Esophagus squamous epithelium (tissue), 5 donors: ENCODE measurements around the gene COL6A2. TPM values are rescaled to one million over a fixed set of nuclear protein-coding genes. Genes with fewer than 3 reads are reported as not detected.

Source experiments
- DNase-seq: peaks from one replicate; lab custom pipeline; 2025; lab: John Stamatoyannopoulos, UW
- H3K27ac ChIP-seq, 4 donors: fragments of 200-600 bp; sonication (generic); one replicate each; pipeline ENCODE4 v1.5.1; 2016 to 2019; ENCODE audit warnings: mild to moderate bottlenecking in 1 of 4
- H3K27me3 ChIP-seq, 4 donors: fragments of 200-600 bp; sonication (generic); 1 replicate in 3 of 4; 2 replicates in 1 of 4; pipeline versions ENCODE4 v1.5.1 to v1.6.0; 2017 to 2021; ENCODE audit warnings: antibody characterized with exemption in 1 of 4
- H3K36me3 ChIP-seq, 3 donors: fragments of 200-600 bp; sonication (generic); one replicate each; pipeline ENCODE4 v1.5.1; 2016 to 2019
- H3K4me1 ChIP-seq, 3 donors: fragments of 200-600 bp; sonication (generic); one replicate each; pipeline ENCODE4 v1.5.1; 2017 to 2019
- H3K4me3 ChIP-seq, 4 donors: fragments of 200-600 bp; sonication (generic); 1 replicate in 3 of 4; 2 replicates in 1 of 4; pipeline ENCODE4 v1.5.1; 2016 to 2019; ENCODE audit warnings: mild to moderate bottlenecking in 2 of 4, moderate library complexity in 1 of 4
- H3K9me3 ChIP-seq, 3 donors: fragments of 200-600 bp; sonication (generic); one replicate each; pipeline ENCODE4 v1.5.1; 2016 to 2019
- POLR2A ChIP-seq, 4 donors: fragments of 450-650 bp; IDR thresholded peaks; one replicate each; pipeline ENCODE4 v1.6.1; 2017; ENCODE audit warnings: antibody characterized with exemption in 4 of 4, mild to moderate bottlenecking in 4 of 4, moderate library complexity in 3 of 4
- WGBS, 2 donors: methylation state at CpG; one replicate each; pipeline ENCODE4 v1.1.5; 2018; 5-methylcytosine and 5-hydroxymethylcytosine counted together
- intact Hi-C: fragments of 100-400 bp; cut with DNase I; formaldehyde crosslinking; loops from one replicate; pipeline ENCODE4 v1.15.0; 2022
- total RNA-seq, 4 donors: library from RNA; depleted of rRNA; stranded (reverse); fragments of >200 nt; gene quantifications; one replicate each; pipeline ENCODE4 v1.1.0, GENCODE V29; 2016
- TF ChIP-seq, protein P1 (sequence below), 6 experiments: fragments of 450-650 bp in 4 of 6; fragments of 200-600 bp in 2 of 6; sonication (generic) in 2 of 6; IDR thresholded peaks; one replicate each; pipeline ENCODE4 v1.5.1; 2016 to 2019; ENCODE audit warnings: antibody characterized with exemption in 6 of 6, mild to moderate bottlenecking in 4 of 6, moderate library complexity in 4 of 6
- donor health status: DM: yes; HTN: yes; CAD: no.

Gene COL6A2
- total RNA-seq, 4 donors from 2014 or later: 23.0 to 328 (median 62.0) TPM

DNA sequence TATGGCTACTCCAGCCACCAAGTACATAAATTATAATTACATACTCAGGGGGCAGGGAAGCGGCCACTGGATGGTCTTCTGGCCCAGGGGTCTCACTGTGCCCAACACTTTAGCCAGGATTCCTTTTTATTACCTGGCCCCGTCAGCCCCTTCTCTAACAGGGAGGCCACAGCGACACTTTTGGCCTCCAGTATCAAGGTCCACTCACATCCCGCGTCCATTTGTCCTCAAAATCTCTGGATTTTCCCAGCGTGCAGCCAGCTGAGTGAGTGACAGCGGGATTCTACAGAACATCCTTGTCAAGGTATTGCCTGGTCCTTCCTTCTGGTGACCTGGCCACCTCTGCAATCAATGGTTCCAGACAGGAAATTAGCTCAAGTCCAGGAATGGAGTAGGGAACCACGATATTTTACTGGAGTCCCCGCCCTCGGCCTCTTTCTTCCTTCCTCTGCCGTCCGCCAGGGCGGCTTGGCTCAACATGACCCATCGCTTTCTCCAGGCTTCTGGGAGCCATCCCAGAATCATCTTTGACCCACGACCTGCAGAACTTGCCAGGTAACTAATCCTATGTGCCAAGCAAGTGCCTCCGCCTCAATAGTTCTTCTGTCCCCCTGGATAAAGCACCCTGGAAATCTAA is 2.7 kb upstream of the COL6A2 start:
- no peak for DNase-seq
- Histone ChIP-seq H3K36me3 (no peaks in the 10 kb centered on the region), H3K27me3 (peaks cover 0 to 42% (median 5%) of the 10 kb centered on the region in 4 donors), H3K9me3 (no peaks in the 10 kb centered on the region), H3K27ac (peak overlapping the region; percentile 39 to 98 (median 88)), H3K4me1 (peaks cover 9 to 60% (median 24%) of the 10 kb centered on the region in 3 donors), H3K4me3 (no peak overlapping the region)
- 63 to 73% methylated on average over 16 of the region's 16 CpGs for WGBS, 2 donors
- TF ChIP-seq, protein P1, sequence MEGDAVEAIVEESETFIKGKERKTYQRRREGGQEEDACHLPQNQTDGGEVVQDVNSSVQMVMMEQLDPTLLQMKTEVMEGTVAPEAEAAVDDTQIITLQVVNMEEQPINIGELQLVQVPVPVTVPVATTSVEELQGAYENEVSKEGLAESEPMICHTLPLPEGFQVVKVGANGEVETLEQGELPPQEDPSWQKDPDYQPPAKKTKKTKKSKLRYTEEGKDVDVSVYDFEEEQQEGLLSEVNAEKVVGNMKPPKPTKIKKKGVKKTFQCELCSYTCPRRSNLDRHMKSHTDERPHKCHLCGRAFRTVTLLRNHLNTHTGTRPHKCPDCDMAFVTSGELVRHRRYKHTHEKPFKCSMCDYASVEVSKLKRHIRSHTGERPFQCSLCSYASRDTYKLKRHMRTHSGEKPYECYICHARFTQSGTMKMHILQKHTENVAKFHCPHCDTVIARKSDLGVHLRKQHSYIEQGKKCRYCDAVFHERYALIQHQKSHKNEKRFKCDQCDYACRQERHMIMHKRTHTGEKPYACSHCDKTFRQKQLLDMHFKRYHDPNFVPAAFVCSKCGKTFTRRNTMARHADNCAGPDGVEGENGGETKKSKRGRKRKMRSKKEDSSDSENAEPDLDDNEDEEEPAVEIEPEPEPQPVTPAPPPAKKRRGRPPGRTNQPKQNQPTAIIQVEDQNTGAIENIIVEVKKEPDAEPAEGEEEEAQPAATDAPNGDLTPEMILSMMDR (IDR thresholded peaks at IDR 0.05): no peak
- no peak for TF ChIP-seq POLR2A (IDR thresholded peaks at IDR 0.05)
- intact Hi-C loops: no loop called here

DNA sequence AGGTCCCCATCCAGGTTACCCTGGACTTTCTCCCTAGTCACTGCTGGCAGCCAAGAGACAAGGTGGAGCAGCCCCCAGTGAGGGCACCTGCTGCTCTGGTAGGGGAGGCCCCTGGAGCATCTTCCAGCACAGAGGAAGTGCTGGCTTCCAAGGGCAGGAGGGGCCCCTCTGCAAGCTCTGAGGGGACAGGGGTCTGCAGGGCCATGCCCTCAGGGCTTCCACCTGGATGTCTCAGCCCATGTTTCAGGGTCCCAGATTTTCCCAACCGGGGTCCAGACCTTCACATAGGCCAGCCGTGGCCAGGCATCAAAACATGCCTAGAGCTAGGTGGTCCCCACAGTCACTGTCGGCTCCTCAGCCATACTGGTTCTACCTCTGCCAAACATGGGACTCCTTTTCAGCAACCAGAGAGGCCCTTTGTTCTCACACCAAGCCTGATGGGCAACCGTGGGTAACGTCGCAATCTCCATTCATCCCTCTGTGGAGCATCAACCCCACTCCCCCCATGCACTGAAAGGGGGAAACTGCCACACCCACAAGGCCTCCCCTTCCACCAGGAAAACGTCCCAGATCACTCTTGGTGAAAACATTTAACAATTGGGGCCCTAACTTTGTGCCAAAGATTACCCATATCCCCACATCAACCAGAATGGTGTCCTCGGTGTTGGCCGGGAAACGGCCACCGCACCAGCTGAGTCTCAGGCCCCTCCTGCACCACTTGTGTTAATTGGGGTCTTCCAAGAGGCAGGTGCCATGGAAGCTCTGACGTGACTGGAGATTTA is 1.9 kb upstream of the COL6A2 start:
- TF ChIP-seq POLR2A (IDR thresholded peaks at IDR 0.05): no peak
- TF ChIP-seq, protein P1 (IDR thresholded peaks at IDR 0.05): no peak
- Histone ChIP-seq H3K36me3 (no peaks in the 10 kb centered on the region), H3K4me3 (no peak overlapping the region), H3K27me3 (peaks cover 0 to 50% (median 5%) of the 10 kb centered on the region in 4 donors), H3K4me1 (peaks cover 9 to 60% (median 24%) of the 10 kb centered on the region in 3 donors), H3K9me3 (no peaks in the 10 kb centered on the region), H3K27ac (peak overlapping the region; percentile 80 to 98 (median 88))
- intact Hi-C loops: no loop called here
- no peak for DNase-seq
- WGBS, 2 donors: 76 to 94% methylated on average over 9 to 11 of the region's 12 CpGs

DNA sequence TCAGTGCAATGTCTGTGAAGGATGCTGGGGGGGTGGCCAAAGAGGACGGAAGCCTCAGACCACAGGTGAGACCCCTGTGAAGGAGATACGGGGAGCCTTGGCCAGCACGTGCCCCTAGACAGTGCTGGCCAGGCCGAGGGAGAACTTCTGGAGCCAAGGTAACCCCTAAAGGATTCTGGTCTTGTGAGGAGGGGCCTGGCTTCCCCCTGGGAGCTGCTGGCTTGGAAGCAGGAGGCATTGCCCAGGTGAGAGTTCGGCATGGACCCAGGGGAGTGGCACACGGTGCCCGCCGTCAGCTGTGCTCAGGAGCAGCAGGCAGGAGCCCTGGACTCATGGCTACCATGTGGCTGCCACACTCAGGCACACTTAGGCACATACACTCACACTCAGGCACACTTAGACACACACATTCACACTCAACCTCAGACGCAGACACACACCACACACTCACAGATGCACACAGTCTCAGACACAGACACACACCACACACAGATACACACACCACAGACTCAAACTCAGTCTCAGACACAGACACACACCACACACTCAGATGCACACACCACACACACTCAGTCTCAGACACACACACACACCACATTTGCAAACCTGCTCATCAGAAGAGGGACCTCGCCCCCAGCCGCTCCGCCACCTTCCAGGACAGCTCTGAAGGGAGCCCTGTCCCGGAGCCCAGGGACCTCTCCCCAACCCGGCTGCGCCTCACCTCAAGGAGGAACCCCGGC is 1.1 kb upstream of the COL6A2 start:
- DNase-seq: no peak
- WGBS, 2 donors: 63 to 83% methylated on average over 8 of the region's 16 CpGs
- peak overlapping the region; percentile 69 to 98 (median 88) for H3K27ac ChIP-seq
- H3K27me3 ChIP-seq: peaks cover 0 to 57% (median 5%) of the 10 kb centered on the region in 4 donors
- H3K4me3 ChIP-seq: peak overlapping the region in 3 of 4 donors; percentile 48 to 84 (median 75)
- H3K4me1 ChIP-seq: peaks cover 9 to 55% (median 24%) of the 10 kb centered on the region in 3 donors
- H3K36me3 ChIP-seq: no peaks in the 10 kb centered on the region
- H3K9me3 ChIP-seq: no peaks in the 10 kb centered on the region
- intact Hi-C loops: no loop called here
- TF ChIP-seq, protein P1 (IDR thresholded peaks at IDR 0.05): no peak
- TF ChIP-seq POLR2A (IDR thresholded peaks at IDR 0.05): no peak

DNA sequence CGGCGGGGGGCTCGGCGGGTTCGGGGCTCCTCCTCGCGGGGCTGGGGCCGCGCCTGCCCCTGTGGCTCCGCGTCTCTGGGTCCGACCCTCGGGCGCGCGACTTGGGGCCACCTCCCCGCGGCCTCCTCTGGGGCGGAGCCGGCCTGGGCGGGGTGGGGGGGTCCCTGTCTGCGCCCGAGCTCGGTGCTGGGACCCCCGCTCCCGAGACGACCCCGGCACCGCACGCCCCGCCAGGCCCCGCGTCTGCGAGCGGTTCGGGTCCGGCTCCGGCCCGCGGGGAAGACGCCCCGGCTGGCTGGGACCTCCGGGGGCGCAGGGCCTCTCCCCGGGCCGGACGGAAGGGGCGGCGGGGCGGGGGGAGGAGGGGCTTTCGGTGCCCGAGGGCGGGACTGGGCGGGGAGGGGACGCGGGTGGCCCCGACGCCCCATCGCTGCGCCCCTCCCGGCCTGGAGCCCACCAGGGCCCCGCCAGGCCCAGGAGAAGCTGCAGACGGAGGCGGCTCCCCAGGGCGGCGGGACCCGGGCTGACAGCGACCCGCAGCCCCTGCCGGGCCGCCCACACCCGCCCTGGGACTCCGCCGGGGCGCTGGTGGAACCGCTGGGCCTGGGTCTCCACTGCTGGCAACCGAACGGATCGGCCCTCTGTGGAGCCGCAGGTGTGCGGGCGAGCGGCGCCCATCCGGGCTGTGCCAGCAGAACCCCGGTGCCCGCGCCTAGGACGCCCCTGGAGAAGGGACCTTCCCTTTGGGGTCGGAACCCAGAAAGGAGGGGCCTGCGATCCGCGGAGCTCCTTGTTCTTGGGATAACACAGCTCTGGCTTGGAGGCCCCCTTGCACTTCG is 610 bp downstream of the COL6A2 start:
- intact Hi-C loops: no loop called here
- peaks cover 0 to 66% (median 5%) of the 10 kb centered on the region in 4 donors for H3K27me3 ChIP-seq
- WGBS, 2 donors: no CpG with 5 or more reads among the region's 94 CpGs
- H3K36me3 ChIP-seq: no peaks in the 10 kb centered on the region
- TF ChIP-seq, protein P1 (IDR thresholded peaks at IDR 0.05): no peak
- TF ChIP-seq POLR2A (IDR thresholded peaks at IDR 0.05): no peak
- peak overlapping the region; percentile 48 to 84 (median 62) for H3K4me3 ChIP-seq
- peak overlapping the region; percentile 69 to 98 (median 88) for H3K27ac ChIP-seq
- peaks cover under 1 to 43% (median 18%) of the 10 kb centered on the region in 3 donors for H3K4me1 ChIP-seq
- no peaks in the 10 kb centered on the region for H3K9me3 ChIP-seq
- DNase-seq: no peak
